K562 (cell line): ENCODE results near the gene FFAR1. TPM values are rescaled to one million over a fixed set of nuclear protein-coding genes. Genes with fewer than 3 reads are reported as not detected.

ENCODE experiments used
- ELF2 ChIP-seq: fragments of 250-450 bp; sonication (Bioruptor Pico); IDR thresholded peaks from 2 replicates; pipeline ENCODE4 v1.5.0; 2021; ENCODE audit warnings: mild to moderate bottlenecking
- PHB ChIP-seq: fragments of 250-450 bp; sonication (Bioruptor Pico); IDR thresholded peaks from 2 replicates; pipeline ENCODE4 v1.5.0; 2021
- SOX6 ChIP-seq: fragments of 450-650 bp; IDR thresholded peaks from 2 replicates; pipeline ENCODE4 v1.6.1; 2014; ENCODE audit warnings: mild to moderate bottlenecking
- polyA plus RNA-seq, 8 experiments: library from polyadenylated mRNA; depleted of rRNA in 4 of 8; stranded (reverse) in 5 of 8; unstranded in 3 of 8; fragments of >200 nt; fragmentation: Nextera tagmentation in 2 of 8; fragmentation: Illumina TruSeq in 1 of 8; extraction: Ambion mirVana in 2 of 8; extraction: Trizol in 1 of 8; gene quantifications; 2 replicates each; pipeline versions ENCODE4 v1.2.1 to v1.2.3, GENCODE V29; 2011 to 2014; ENCODE audit warnings: inconsistent platforms in 1 of 8, missing spikeins in 1 of 8
- total RNA-seq, 7 experiments: library from RNA; depleted of rRNA in 6 of 7; stranded (reverse); fragments of >200 nt in 6 of 7; fragmentation: Illumina TruSeq in 2 of 7; extraction: Trizol in 2 of 7; gene quantifications; 2 replicates each; pipeline versions ENCODE4 v1.2.1 to v1.2.3, GENCODE V29; 2011 to 2021; ENCODE audit warnings: low replicate concordance in 1 of 7
- TF ChIP-seq, protein P1 (sequence below): fragments of 450-650 bp; IDR thresholded peaks from 2 replicates; pipeline ENCODE4 v1.6.1; 2016; ENCODE audit warnings: mild to moderate bottlenecking, moderate library complexity
- TF ChIP-seq, protein P2 (sequence below): fragments of 150-350 bp; conservative IDR thresholded peaks from 2 replicates; pipeline ENCODE4 v1.6.1; 2014; ENCODE audit warnings: low read length

The FFAR1 gene
- total and polyA plus RNA-seq, 9 of the 15 experiments (the other 6 are each of a cell fraction or from before 2014, with no cell fraction given): not detected

DNA sequence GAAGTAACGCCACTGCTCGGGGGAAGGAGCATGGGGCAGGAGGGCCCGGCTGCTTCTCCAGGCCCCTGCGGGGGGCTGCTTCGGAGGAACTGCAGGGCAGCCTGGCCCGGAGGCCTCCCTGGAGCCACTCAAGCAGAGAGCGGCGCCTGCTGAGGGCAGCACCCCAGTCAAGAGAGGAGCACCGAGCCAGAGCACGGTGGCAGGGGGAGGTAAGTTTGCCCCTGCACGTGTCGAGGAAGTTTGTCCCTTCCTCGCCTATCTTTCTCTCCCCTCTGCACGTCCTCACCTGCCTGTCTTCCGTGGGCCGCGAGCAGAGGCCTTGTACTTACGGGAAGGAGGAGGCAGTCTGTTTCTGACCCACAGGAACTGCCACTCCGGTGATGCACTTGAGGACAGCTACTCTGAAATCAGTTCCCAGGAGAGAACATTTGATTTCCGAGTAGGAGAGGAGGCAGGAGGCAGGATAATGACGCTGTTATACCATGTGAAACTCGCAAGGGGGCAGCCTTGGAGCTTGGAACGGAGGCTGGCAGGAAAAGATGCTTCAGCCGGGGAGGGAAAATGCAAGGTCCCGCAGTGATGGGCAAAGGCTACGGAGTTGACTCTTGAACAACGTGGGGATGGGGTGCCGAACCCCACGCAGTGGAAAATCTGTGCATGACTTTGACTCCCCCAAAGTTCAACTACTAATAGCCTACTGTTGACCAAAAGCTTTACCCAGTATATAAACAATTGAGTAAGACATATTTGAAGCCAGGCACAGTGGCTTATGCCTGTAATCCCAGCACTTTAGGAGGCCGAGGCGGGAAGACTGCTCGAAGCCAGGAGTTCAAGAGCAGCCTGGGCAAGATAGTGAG lies 5.0 kb downstream of the FFAR1 start (continued):
- TF ChIP-seq, protein P1, sequence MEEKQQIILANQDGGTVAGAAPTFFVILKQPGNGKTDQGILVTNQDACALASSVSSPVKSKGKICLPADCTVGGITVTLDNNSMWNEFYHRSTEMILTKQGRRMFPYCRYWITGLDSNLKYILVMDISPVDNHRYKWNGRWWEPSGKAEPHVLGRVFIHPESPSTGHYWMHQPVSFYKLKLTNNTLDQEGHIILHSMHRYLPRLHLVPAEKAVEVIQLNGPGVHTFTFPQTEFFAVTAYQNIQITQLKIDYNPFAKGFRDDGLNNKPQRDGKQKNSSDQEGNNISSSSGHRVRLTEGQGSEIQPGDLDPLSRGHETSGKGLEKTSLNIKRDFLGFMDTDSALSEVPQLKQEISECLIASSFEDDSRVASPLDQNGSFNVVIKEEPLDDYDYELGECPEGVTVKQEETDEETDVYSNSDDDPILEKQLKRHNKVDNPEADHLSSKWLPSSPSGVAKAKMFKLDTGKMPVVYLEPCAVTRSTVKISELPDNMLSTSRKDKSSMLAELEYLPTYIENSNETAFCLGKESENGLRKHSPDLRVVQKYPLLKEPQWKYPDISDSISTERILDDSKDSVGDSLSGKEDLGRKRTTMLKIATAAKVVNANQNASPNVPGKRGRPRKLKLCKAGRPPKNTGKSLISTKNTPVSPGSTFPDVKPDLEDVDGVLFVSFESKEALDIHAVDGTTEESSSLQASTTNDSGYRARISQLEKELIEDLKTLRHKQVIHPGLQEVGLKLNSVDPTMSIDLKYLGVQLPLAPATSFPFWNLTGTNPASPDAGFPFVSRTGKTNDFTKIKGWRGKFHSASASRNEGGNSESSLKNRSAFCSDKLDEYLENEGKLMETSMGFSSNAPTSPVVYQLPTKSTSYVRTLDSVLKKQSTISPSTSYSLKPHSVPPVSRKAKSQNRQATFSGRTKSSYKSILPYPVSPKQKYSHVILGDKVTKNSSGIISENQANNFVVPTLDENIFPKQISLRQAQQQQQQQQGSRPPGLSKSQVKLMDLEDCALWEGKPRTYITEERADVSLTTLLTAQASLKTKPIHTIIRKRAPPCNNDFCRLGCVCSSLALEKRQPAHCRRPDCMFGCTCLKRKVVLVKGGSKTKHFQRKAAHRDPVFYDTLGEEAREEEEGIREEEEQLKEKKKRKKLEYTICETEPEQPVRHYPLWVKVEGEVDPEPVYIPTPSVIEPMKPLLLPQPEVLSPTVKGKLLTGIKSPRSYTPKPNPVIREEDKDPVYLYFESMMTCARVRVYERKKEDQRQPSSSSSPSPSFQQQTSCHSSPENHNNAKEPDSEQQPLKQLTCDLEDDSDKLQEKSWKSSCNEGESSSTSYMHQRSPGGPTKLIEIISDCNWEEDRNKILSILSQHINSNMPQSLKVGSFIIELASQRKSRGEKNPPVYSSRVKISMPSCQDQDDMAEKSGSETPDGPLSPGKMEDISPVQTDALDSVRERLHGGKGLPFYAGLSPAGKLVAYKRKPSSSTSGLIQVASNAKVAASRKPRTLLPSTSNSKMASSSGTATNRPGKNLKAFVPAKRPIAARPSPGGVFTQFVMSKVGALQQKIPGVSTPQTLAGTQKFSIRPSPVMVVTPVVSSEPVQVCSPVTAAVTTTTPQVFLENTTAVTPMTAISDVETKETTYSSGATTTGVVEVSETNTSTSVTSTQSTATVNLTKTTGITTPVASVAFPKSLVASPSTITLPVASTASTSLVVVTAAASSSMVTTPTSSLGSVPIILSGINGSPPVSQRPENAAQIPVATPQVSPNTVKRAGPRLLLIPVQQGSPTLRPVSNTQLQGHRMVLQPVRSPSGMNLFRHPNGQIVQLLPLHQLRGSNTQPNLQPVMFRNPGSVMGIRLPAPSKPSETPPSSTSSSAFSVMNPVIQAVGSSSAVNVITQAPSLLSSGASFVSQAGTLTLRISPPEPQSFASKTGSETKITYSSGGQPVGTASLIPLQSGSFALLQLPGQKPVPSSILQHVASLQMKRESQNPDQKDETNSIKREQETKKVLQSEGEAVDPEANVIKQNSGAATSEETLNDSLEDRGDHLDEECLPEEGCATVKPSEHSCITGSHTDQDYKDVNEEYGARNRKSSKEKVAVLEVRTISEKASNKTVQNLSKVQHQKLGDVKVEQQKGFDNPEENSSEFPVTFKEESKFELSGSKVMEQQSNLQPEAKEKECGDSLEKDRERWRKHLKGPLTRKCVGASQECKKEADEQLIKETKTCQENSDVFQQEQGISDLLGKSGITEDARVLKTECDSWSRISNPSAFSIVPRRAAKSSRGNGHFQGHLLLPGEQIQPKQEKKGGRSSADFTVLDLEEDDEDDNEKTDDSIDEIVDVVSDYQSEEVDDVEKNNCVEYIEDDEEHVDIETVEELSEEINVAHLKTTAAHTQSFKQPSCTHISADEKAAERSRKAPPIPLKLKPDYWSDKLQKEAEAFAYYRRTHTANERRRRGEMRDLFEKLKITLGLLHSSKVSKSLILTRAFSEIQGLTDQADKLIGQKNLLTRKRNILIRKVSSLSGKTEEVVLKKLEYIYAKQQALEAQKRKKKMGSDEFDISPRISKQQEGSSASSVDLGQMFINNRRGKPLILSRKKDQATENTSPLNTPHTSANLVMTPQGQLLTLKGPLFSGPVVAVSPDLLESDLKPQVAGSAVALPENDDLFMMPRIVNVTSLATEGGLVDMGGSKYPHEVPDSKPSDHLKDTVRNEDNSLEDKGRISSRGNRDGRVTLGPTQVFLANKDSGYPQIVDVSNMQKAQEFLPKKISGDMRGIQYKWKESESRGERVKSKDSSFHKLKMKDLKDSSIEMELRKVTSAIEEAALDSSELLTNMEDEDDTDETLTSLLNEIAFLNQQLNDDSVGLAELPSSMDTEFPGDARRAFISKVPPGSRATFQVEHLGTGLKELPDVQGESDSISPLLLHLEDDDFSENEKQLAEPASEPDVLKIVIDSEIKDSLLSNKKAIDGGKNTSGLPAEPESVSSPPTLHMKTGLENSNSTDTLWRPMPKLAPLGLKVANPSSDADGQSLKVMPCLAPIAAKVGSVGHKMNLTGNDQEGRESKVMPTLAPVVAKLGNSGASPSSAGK: no peak
- TF ChIP-seq ELF2 (CRISPR knock-in tag) (no peak), SOX6 (no peak), PHB (CRISPR knock-in tag) (no peak)
- TF ChIP-seq, protein P2, sequence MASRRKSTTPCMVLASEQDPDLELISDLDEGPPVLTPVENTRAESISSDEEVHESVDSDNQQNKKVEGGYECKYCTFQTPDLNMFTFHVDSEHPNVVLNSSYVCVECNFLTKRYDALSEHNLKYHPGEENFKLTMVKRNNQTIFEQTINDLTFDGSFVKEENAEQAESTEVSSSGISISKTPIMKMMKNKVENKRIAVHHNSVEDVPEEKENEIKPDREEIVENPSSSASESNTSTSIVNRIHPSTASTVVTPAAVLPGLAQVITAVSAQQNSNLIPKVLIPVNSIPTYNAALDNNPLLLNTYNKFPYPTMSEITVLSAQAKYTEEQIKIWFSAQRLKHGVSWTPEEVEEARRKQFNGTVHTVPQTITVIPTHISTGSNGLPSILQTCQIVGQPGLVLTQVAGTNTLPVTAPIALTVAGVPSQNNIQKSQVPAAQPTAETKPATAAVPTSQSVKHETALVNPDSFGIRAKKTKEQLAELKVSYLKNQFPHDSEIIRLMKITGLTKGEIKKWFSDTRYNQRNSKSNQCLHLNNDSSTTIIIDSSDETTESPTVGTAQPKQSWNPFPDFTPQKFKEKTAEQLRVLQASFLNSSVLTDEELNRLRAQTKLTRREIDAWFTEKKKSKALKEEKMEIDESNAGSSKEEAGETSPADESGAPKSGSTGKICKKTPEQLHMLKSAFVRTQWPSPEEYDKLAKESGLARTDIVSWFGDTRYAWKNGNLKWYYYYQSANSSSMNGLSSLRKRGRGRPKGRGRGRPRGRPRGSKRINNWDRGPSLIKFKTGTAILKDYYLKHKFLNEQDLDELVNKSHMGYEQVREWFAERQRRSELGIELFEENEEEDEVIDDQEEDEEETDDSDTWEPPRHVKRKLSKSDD: no peak
